Activated CD8-positive, alpha-beta T cell treated with anti-CD3 and anti-CD28 coated beads for 36 hours (primary cell): ENCODE results near the gene KLF4. TPM values are rescaled to one million over a fixed set of nuclear protein-coding genes. Genes with fewer than 3 reads are reported as not detected.

ENCODE experiments used
- ATAC-seq: fragments of 200-7000 bp; cut with Tn5 transposase; one replicate; pipeline ENCODE4 v1.10.0; 2021; ENCODE audit warnings: mild to moderate bottlenecking, moderate library complexity
- CTCF ChIA-PET: fragments of 350-600 bp; sonication (Branson Sonifier 250); formaldehyde crosslinking; loops from one replicate; lab custom pipeline; 2021; ENCODE audit warnings: antibody characterized with exemption; lab: Charles Lee
- POLR2A ChIA-PET: fragments of 350-600 bp; sonication (Branson Sonifier 250); formaldehyde crosslinking; loops from one replicate; lab custom pipeline; 2021; ENCODE audit warnings: antibody characterized with exemption; lab: Charles Lee
- DNase-seq: peaks from one replicate; pipeline ENCODE4 v3.0.0-alpha.2; 2020
- H3K27ac Mint-ChIP-seq: one replicate; pipeline ENCODE4 v1.8.0; 2021; ENCODE audit warnings: mild to moderate bottlenecking, mixed read lengths
- H3K27me3 Mint-ChIP-seq: one replicate; pipeline ENCODE4 v1.8.0; 2021; ENCODE audit warnings: mixed read lengths
- H3K36me3 Mint-ChIP-seq: one replicate; pipeline ENCODE4 v1.8.0; 2021; ENCODE audit warnings: low read depth, mixed read lengths
- H3K4me1 Mint-ChIP-seq: one replicate; pipeline ENCODE4 v1.8.0; 2021; ENCODE audit warnings: low read depth, mixed read lengths
- H3K4me3 Mint-ChIP-seq: one replicate; pipeline ENCODE4 v1.8.0; 2021; ENCODE audit warnings: mild to moderate bottlenecking, moderate library complexity, mixed read lengths
- H3K9me3 Mint-ChIP-seq: one replicate; pipeline ENCODE4 v1.8.0; 2021; ENCODE audit warnings: mixed read lengths
- intact Hi-C: fragments of 100-400 bp; cut with micrococcal nuclease; formaldehyde crosslinking; loops from one replicate; pipeline ENCODE4 v1.10.0; 2022
- total RNA-seq, 2 experiments: library from RNA; stranded (reverse); gene quantifications; one replicate each; pipeline ENCODE4 v1.2.3, GENCODE V29; 2021
- TF ChIP-seq, protein P1 (sequence below): fragments of 200-600 bp; IDR thresholded peaks from one replicate; pipeline ENCODE4 v1.8.0; 2022; ENCODE audit warnings: antibody characterized with exemption, mild to moderate bottlenecking

Gene KLF4
- total RNA-seq, 2 experiments from 2014 or later: 1.6 to 1.7 TPM

DNA sequence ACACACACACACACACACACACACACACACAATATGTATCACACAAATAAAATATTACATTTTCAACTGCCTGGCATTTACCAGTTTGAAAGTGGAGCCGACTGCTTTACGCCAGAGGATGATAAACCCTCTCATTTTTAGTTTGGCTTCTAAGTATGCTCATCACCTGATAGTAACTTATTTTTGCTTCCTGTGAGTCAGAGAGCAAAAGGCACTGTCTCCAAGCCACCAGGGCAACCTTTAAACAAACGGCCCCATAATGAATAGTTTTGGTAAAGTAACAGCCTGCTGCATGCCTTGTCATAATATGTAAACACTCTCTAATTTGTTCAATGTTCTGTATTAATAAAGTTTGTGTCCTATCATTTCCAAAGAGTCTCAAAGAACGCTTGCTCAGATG, 26.9 kb downstream of the KLF4 start:
- Mint-ChIP-seq H3K36me3 (no peaks in the 10 kb centered on the region), H3K9me3 (no peaks in the 10 kb centered on the region), H3K4me1 (peaks cover 3% of the 10 kb centered on the region), H3K27me3 (peaks cover 28% of the 10 kb centered on the region), H3K27ac (no peak overlapping the region), H3K4me3 (no peak overlapping the region)
- POLR2A ChIA-PET: no interaction called here
- no peak for DNase-seq
- CTCF ChIA-PET: no interaction called here
- no peak for ATAC-seq
- intact Hi-C loops: no loop called here
- TF ChIP-seq, protein P1, sequence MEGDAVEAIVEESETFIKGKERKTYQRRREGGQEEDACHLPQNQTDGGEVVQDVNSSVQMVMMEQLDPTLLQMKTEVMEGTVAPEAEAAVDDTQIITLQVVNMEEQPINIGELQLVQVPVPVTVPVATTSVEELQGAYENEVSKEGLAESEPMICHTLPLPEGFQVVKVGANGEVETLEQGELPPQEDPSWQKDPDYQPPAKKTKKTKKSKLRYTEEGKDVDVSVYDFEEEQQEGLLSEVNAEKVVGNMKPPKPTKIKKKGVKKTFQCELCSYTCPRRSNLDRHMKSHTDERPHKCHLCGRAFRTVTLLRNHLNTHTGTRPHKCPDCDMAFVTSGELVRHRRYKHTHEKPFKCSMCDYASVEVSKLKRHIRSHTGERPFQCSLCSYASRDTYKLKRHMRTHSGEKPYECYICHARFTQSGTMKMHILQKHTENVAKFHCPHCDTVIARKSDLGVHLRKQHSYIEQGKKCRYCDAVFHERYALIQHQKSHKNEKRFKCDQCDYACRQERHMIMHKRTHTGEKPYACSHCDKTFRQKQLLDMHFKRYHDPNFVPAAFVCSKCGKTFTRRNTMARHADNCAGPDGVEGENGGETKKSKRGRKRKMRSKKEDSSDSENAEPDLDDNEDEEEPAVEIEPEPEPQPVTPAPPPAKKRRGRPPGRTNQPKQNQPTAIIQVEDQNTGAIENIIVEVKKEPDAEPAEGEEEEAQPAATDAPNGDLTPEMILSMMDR: no peak

DNA sequence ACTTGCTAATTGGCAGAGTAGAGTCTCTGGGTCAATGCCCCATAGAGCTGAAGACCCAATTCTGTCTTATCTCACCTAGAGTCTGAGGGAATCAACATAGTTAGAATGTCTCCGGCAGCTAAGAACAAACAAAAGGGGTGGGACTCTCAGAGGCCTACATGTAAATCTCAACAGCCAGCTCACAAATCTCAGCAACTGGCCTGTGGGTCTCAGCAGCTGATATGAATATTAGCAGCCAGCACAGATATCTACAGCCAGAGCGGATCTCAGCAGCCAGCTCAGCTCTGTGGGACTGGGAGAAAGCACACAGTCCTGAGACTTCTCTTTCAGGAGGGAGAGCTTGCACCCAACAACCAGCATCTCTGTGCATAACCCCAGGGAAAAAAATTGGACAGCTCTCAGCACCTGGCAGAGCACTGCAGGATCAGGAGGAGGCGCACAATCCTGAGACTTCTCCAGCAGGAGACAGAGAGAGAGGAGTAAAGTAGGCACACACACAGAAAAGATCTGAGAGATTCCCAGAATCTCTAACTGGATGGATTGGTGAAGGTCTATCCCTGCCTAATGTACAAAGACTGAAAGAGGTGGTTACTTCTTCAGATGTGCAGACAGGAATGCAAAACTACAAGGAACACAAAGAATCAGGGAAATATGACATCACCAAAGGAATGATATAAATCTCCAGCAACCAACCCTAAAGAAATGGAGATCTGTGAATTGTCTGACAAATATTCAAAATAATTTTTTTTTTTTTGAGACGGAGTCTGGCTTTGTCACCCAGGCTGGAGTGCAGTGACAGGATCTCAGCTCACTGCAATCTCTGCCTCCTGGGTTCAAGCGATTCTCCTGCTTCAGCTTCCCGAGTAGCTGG, 29.2 kb downstream of the KLF4 start:
- H3K4me1 Mint-ChIP-seq: peaks cover 2% of the 10 kb centered on the region
- H3K9me3 Mint-ChIP-seq: no peaks in the 10 kb centered on the region
- POLR2A ChIA-PET: no interaction called here
- ATAC-seq (no peak), DNase-seq (no peak)
- H3K27ac Mint-ChIP-seq: no peak overlapping the region
- TF ChIP-seq, protein P1: no peak
- H3K36me3 Mint-ChIP-seq: no peaks in the 10 kb centered on the region
- CTCF ChIA-PET: interaction anchor here (1.0 kb wide), 1 partner anchor 35 kb away, joined by 3 read pairs; no protein-coding TSS in a partner anchor
- intact Hi-C loops: no loop called here
- peaks cover 13% of the 10 kb centered on the region for H3K27me3 Mint-ChIP-seq
- H3K4me3 Mint-ChIP-seq: no peak overlapping the region

DNA sequence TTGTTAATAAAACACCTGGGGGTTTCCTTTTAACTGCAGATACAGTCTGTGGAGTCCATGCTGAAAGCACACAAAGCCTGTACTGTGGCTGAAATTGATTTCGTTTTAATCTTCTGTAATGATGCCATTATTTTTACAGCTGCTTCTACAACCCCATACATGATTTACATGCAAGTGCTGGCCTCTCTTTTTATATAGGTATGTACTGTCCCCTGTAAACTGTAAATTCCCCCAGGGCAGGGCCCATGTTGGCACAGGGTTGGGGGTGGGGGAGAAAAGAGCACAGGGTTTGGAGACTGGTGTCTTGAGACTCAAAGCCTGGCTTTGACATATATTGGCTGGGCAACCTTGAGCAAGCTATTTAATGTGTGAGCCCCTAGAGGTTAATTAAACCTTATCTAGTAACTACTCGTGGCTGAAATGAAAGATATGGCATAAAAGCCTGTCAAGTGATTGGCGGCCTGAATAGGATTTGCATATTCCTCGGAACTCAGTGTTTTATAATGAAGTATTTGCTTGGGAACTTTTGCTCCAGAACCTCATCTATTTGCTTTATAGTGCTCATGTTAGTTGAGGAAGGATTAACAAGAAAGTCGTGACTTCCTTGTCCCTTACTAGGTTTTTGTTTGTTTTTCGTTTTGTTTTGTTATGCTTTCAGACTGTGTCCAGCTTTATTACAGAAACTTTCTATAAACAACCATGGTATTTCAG, 34.0 kb downstream of the KLF4 start:
- TF ChIP-seq, protein P1: no peak
- POLR2A ChIA-PET: no interaction called here
- no peaks in the 10 kb centered on the region for H3K9me3 Mint-ChIP-seq
- no peak for ATAC-seq
- H3K4me1 Mint-ChIP-seq: no peaks in the 10 kb centered on the region
- no peak for DNase-seq
- intact Hi-C loops: no loop called here
- CTCF ChIA-PET: interaction anchor here (1.7 kb wide), 1 partner anchor 10 kb away, joined by 6 read pairs; no protein-coding TSS in a partner anchor
- no peak overlapping the region for H3K27ac Mint-ChIP-seq
- no peak overlapping the region for H3K4me3 Mint-ChIP-seq
- peaks cover 6% of the 10 kb centered on the region for H3K27me3 Mint-ChIP-seq
- H3K36me3 Mint-ChIP-seq: no peaks in the 10 kb centered on the region

DNA sequence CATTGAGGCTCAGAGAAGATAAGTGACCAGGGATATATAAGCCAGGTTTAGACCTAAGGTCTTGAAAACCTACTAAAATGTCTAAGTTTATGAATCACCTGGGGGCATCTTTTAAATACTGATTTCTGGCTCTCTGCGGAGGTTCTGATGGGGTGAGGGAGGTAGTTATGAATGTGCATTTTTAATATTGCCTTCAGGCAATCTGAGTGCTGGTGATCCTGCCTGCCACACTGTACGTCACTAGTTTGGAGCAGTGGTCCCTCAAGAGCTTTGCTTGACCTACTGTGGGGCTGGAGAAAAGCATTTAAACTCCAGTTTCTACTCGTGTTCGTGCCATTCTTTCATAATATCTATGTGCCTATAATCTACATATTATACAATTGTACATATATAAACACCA, 36.1 kb downstream of the KLF4 start:
- H3K36me3 Mint-ChIP-seq: no peaks in the 10 kb centered on the region
- H3K27me3 Mint-ChIP-seq: peaks cover 5% of the 10 kb centered on the region
- H3K27ac Mint-ChIP-seq: no peak overlapping the region
- POLR2A ChIA-PET: no interaction called here
- H3K4me3 Mint-ChIP-seq: no peak overlapping the region
- ATAC-seq (no peak), DNase-seq (no peak)
- H3K9me3 Mint-ChIP-seq: no peaks in the 10 kb centered on the region
- TF ChIP-seq, protein P1: no peak
- intact Hi-C loops: no loop called here
- CTCF ChIA-PET: interaction anchor here (0.7 kb wide), 1 partner anchor 28 kb away, joined by 3 read pairs; no protein-coding TSS in a partner anchor
- no peaks in the 10 kb centered on the region for H3K4me1 Mint-ChIP-seq

DNA sequence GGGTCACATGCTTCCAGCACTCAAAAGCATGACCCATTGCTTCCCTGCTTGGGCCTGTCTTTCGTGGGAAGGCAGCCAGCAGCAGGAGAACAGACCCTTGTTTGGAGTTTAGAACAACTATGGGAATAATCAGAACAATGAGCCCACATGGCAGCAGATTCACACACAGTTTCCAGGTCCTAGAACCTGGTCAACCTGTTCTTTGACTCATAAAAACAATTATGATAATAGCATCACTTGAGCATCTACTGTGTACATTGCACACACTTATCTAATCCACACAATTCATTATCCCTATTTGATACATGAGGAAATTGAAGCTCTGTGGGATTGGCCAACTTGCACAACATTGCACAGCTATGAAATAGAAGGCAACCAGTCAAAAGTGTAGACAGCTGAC, 41.7 kb downstream of the KLF4 start:
- intact Hi-C loops: no loop called here
- ChIA-PET CTCF (no interaction called here), POLR2A (no interaction called here)
- H3K27ac Mint-ChIP-seq: no peak overlapping the region
- no peaks in the 10 kb centered on the region for H3K36me3 Mint-ChIP-seq
- ATAC-seq (no peak), DNase-seq (no peak)
- H3K9me3 Mint-ChIP-seq: no peaks in the 10 kb centered on the region
- H3K27me3 Mint-ChIP-seq: peaks cover 4% of the 10 kb centered on the region
- H3K4me1 Mint-ChIP-seq: no peaks in the 10 kb centered on the region
- TF ChIP-seq, protein P1: no peak
- no peak overlapping the region for H3K4me3 Mint-ChIP-seq
